Measurements from ENCODE around the gene INMT.

- TF ChIP-seq CTCF (conservative IDR thresholded peaks at IDR 0.05; ENCODE audit: low read length) (no peak), EZH2phosphoT487 (IDR thresholded peaks at IDR 0.05; ENCODE audit: borderline replicate concordance) (no peak)
These were observed 10.6 kb upstream of the INMT start for GRCh38 chr7:30741289-30741688.
